HEK293T (cell line): ENCODE results near the gene ALDH7A1.

Source experiments
- ARNT ChIP-seq: fragments of 450-650 bp; IDR thresholded peaks from 2 replicates; pipeline ENCODE4 v1.6.1; 2017; ENCODE audit warnings: mild to moderate bottlenecking
- BHLHE40 ChIP-seq: fragments of 450-650 bp; IDR thresholded peaks from 2 replicates; pipeline ENCODE4 v1.6.1; 2016; ENCODE audit warnings: mild to moderate bottlenecking, moderate library complexity, borderline replicate concordance
- ELF4 ChIP-seq: fragments of 450-650 bp; IDR thresholded peaks from 2 replicates; pipeline ENCODE4 v1.6.1; 2017; ENCODE audit warnings: antibody characterized with exemption
- FOXK2 ChIP-seq: fragments of 450-650 bp; IDR thresholded peaks from 2 replicates; pipeline ENCODE4 v1.6.1; 2016; ENCODE audit warnings: mild to moderate bottlenecking
- HDGF ChIP-seq: fragments of 450-650 bp; IDR thresholded peaks from 2 replicates; pipeline ENCODE4 v1.6.1; 2017; ENCODE audit warnings: antibody characterized with exemption, borderline replicate concordance
- LEF1 ChIP-seq: fragments of 450-650 bp; IDR thresholded peaks from 2 replicates; pipeline ENCODE4 v1.6.1; 2017; ENCODE audit warnings: mild to moderate bottlenecking, borderline replicate concordance
- NFRKB ChIP-seq: fragments of 450-650 bp; IDR thresholded peaks from 2 replicates; pipeline ENCODE4 v1.6.1; 2016; ENCODE audit warnings: mild to moderate bottlenecking, moderate library complexity
- SP1 ChIP-seq: fragments of 450-650 bp; IDR thresholded peaks from 2 replicates; pipeline ENCODE4 v1.6.1; 2017
- ZNF384 ChIP-seq: fragments of 450-650 bp; IDR thresholded peaks from 2 replicates; pipeline ENCODE4 v1.6.1; 2016
- TF ChIP-seq, protein P1 (sequence below): fragments of 450-650 bp; IDR thresholded peaks from 2 replicates; pipeline ENCODE4 v1.6.1; 2016

DNA sequence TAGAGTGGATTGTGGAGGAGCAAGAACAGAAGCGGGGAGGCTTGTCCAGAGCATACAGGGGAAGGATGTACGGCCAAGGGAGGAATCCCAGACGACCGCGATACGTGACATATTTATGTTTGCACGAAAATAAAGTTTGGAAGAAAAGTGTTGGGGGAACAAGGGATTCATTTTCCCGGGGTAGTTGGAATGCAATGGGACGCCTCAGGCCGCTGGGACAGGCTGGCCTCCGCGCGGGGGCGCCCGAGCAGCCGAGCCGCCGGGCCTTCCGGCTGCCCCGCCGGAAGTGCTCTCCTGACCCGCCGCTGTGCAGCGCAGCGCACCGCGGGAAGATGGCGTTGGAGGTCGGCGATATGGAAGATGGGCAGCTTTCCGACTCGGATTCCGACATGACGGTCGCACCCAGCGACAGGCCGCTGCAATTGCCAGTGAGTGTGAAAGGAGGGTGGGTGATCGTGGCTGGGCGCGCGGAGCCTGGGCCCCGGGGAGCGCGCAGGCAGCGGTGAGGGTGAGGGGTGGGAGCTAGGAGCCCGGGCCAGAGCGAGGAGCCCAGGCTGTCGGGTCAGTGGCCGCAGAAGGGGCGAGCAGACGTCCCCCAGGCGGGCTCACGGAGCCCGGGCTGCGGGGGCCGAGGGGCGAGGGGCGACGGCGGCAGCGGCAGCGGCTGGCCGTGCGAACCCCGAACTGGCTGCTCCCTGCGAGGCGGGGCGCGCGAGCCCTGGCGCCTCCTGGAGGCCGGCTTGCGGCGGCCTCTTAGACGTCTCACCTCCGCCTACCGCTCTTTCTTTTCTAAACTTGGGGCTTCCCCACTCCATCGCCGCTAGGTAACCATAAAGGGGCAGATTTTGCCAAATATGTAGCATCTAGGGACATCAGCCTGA, 5.9 kb upstream of the ALDH7A1 start, which contains the start of gene PHAX:
- TF ChIP-seq BHLHE40 (no peak), HDGF (no peak), ARNT (no peak), NFRKB (no peak), ELF4 (peak; percentile 28; the same call in 1 of the 2 replicates), FOXK2 (no peak), SP1 (no peak), LEF1 (no peak), ZNF384 (no peak)
- TF ChIP-seq, protein P1, sequence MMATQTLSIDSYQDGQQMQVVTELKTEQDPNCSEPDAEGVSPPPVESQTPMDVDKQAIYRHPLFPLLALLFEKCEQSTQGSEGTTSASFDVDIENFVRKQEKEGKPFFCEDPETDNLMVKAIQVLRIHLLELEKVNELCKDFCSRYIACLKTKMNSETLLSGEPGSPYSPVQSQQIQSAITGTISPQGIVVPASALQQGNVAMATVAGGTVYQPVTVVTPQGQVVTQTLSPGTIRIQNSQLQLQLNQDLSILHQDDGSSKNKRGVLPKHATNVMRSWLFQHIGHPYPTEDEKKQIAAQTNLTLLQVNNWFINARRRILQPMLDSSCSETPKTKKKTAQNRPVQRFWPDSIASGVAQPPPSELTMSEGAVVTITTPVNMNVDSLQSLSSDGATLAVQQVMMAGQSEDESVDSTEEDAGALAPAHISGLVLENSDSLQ = no peak
